Ovary (tissue), 9 donors: ENCODE measurements around the gene TMEM94. TPM values are rescaled to one million over a fixed set of nuclear protein-coding genes. Genes with fewer than 3 reads are reported as not detected.

Source experiments
- DNase-seq, 5 donors: peaks; one replicate each; pipeline ENCODE4 v3.0.0-alpha.2; 2019 to 2020
- H3K27ac ChIP-seq, 2 donors: fragments of 200-600 bp; one replicate each; pipeline versions ENCODE4 v1.5.1 to v1.8.0; 2019 to 2022
- H3K27me3 ChIP-seq: fragments of 200-600 bp; one replicate; pipeline ENCODE4 v1.8.0; 2022
- H3K36me3 ChIP-seq: fragments of 200-600 bp; sonication (generic); one replicate; pipeline ENCODE4 v1.5.1; 2019
- H3K4me1 ChIP-seq: one replicate; pipeline ENCODE4 v1.8.1; 2013; ENCODE audit warnings: mild to moderate bottlenecking, moderate library complexity; ENCODE audit not compliant: insufficient read depth
- H3K4me3 ChIP-seq: fragments of 200-600 bp; sonication (generic); one replicate; pipeline ENCODE4 v1.5.1; 2017
- H3K9me3 ChIP-seq, 2 donors: fragments of 200-600 bp in 1 of 2; sonication (generic) in 1 of 2; one replicate each; pipeline versions ENCODE4 v1.5.1 to v1.8.1; 2013 to 2019; ENCODE audit warnings: mild to moderate bottlenecking in 1 of 2, moderate library complexity in 1 of 2
- CTCF ChIP-seq, 3 donors: fragments of 450-650 bp in 2 of 3; fragments of 200-600 bp in 1 of 3; IDR thresholded peaks; one replicate each; pipeline versions ENCODE4 v1.5.1 to v1.8.0; 2016 to 2022; ENCODE audit warnings: antibody characterized with exemption in 3 of 3, mild to moderate bottlenecking in 1 of 3
- EP300 ChIP-seq: sonication (generic); formaldehyde crosslinking; IDR thresholded peaks from one replicate; pipeline ENCODE4 v1.6.1; 2017; ENCODE audit warnings: antibody characterized with exemption
- POLR2A ChIP-seq: fragments of 450-650 bp; IDR thresholded peaks from one replicate; pipeline ENCODE4 v1.6.1; 2017; ENCODE audit warnings: antibody characterized with exemption, mild to moderate bottlenecking, moderate library complexity
- WGBS, 3 donors: extraction: QIAGEN DNeasy Blood & Tissue Kit in 1 of 3; methylation state at CpG; one replicate each; pipeline versions ENCODE4 v1.1.5 to v1.1.7; 2013 to 2017; 5-methylcytosine and 5-hydroxymethylcytosine counted together
- intact Hi-C, 4 donors: fragments of 100-400 bp; cut with DNase I; formaldehyde crosslinking; loops; one replicate each; pipeline versions ENCODE4 v1.11.0 to v1.15.1; 2022 to 2023
- polyA plus RNA-seq, 2 donors: library from polyadenylated mRNA; stranded (reverse); fragments of 200-250 nt in 1 of 2; fragments of 350-450 nt in 1 of 2; fragmentation: Illumina TruSeq in 1 of 2; extraction: RNeasy Lipid Tissue Mini Kit (QIAGEN cat#74804) in 1 of 2; gene quantifications; one replicate each; pipeline ENCODE4 v1.2.3, GENCODE V29; 2013 to 2014
- total RNA-seq, 7 donors: library from RNA; depleted of rRNA in 2 of 7; stranded (reverse); fragments of >200 nt in 2 of 7; fragmentation: NEBNext Ultra II Directional in 3 of 7; extraction: Animal tissue kit (Norgen Biotek cat#: 25700) in 3 of 7; gene quantifications; one replicate each; pipeline versions ENCODE4 v1.1.0 to v1.2.4, GENCODE V29; 2016 to 2023
- donor health status: DM: no; HTN: no; CAD: no; lungs with moderate emphysema.
- donor health status: DM: no; HTN: no; CAD: no.
- donor health status: Bipolar disorder and iron deficiency.
- donor health status: DM: yes; HTN: yes; CAD: no.
- donor health status: DM: no; HTN: no; CAD: no.
- donor health status: DM: yes; HTN: yes; CAD: no.

The TMEM94 gene
- total and polyA plus RNA-seq, 9 donors = 29.2 to 87.1 (median 73.3) TPM

- H3K27ac ChIP-seq = no peak overlapping the region
- no peaks in the 10 kb centered on the region for H3K9me3 ChIP-seq
- no peak for DNase-seq
- no peaks in the 10 kb centered on the region for H3K27me3 ChIP-seq
- no peak overlapping the region for H3K4me3 ChIP-seq
- 85 to 90% (median 87%) methylated on average over 11 of the region's 11 CpGs for WGBS, 3 donors
- intact Hi-C loops = loop anchor here in 1 of 4 donors (10.0 kb wide), 1 partner anchor 71 kb away; no protein-coding TSS in a partner anchor
- TF ChIP-seq EP300 = no peak
- TF ChIP-seq CTCF (IDR thresholded peaks at IDR 0.05) = no peak
- no peak for TF ChIP-seq POLR2A
- no peaks in the 10 kb centered on the region for H3K36me3 ChIP-seq
- H3K4me1 ChIP-seq = peaks cover 3% of the 10 kb centered on the region
These were observed 39.6 kb downstream of the TMEM94 start for GRCh38 chr17:75496005-75496404.

- intact Hi-C loops = loop anchor here in 1 of 4 donors (10.0 kb wide), 1 partner anchor 73 kb away; no protein-coding TSS in a partner anchor
- no peaks in the 10 kb centered on the region for H3K27me3 ChIP-seq
- peak overlapping the region in 1 of 2 donors; percentile 66 for H3K27ac ChIP-seq
- WGBS, 3 donors = 75 to 88% (median 80%) methylated on average over 18 to 21 of the region's 21 CpGs
- no peaks in the 10 kb centered on the region for H3K36me3 ChIP-seq
- H3K4me1 ChIP-seq = peaks cover 3% of the 10 kb centered on the region
- no peaks in the 10 kb centered on the region for H3K9me3 ChIP-seq
- H3K4me3 ChIP-seq = no peak overlapping the region
- DNase-seq = no peak
- TF ChIP-seq CTCF (IDR thresholded peaks at IDR 0.05) = no peak
These were observed 41.7 kb downstream of the TMEM94 start for GRCh38 chr17:75498039-75498725.

DNA sequence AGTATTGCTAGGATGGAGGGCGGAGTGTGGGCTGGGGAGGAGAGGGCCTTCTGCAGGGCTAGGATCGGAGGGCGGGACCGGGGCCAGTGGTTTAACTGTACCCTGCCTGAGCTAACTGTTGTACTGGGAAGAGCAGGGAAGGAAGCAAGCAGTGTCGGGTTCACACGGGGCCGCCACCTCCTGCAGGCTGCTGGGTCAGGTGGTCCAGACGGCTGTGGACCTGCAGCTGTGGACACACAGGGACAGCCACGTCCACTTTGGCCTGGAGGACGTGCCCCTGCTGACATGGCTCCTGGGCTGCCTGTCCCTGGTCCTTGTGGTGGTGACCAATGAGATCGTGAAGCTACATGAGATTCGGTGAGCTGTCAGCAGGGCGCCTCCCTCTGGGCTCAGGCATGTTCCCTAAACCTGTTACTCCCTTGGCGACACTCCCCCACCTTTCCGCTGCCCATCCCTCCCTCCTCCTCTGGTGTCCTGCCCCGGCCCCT, 42.3 kb downstream of the TMEM94 start:
- intact Hi-C loops = loop anchor here in 1 of 4 donors (10.0 kb wide), 1 partner anchor 74 kb away; no protein-coding TSS in a partner anchor
- 38 to 43% (median 38%) methylated on average over 15 to 16 of the region's 16 CpGs for WGBS, 3 donors
- peak overlapping the region in 1 of 2 donors; percentile 66 for H3K27ac ChIP-seq
- DNase-seq = peak in 3 of 5 donors; percentile 52 to 56 (median 54)
- no peak for TF ChIP-seq POLR2A
- TF ChIP-seq CTCF (IDR thresholded peaks at IDR 0.05) = no peak
- TF ChIP-seq EP300 = no peak
- no peak overlapping the region for H3K4me3 ChIP-seq
- peaks cover 3% of the 10 kb centered on the region for H3K4me1 ChIP-seq
- no peaks in the 10 kb centered on the region for H3K36me3 ChIP-seq
- no peaks in the 10 kb centered on the region for H3K27me3 ChIP-seq
- no peaks in the 10 kb centered on the region for H3K9me3 ChIP-seq

DNA sequence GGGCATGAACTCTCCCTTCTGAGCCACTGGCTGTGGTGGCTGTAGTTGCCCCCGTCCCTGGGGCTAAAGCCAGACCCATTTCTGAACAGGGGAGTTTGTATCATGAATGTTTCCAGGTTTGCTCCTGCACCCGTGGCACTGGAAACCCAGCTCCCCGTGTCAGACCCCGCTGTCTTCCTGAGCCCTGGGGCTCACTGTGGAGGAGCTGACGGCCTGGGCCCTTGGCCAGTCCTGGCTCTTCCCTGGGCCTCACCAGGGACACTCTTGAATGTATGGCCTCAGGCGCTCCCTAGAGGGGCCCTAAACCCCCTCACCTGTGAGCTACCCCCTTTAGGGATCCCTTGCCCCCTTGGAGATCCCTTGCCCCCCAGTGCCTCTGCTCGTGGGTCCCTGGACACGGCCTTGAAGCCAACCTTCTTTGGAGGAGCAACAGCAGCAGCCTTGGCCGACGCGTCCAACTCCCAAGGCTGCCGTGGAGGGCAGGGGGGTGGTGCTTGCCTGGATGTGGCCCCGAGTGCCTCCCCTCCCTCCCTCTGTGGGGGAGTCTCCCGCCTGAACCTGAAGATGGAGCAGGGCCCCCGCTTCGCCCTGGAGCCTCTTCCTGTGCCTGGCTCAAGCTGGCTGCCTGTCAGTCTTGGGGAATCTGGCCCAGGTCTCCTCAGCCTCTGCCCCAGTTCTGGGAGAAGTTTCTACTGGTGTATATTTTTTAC, 43.0 kb downstream of the TMEM94 start:
- intact Hi-C loops = loop anchor here in 1 of 4 donors (10.0 kb wide), 1 partner anchor 75 kb away; no protein-coding TSS in a partner anchor
- no peak overlapping the region for H3K4me3 ChIP-seq
- H3K4me1 ChIP-seq = peaks cover 3% of the 10 kb centered on the region
- no peaks in the 10 kb centered on the region for H3K9me3 ChIP-seq
- peak; percentile 71 to 83 (median 78) for DNase-seq
- no peaks in the 10 kb centered on the region for H3K36me3 ChIP-seq
- TF ChIP-seq CTCF (IDR thresholded peaks at IDR 0.05) = no peak
- no peak for TF ChIP-seq POLR2A
- TF ChIP-seq EP300 = no peak
- H3K27me3 ChIP-seq = no peaks in the 10 kb centered on the region
- H3K27ac ChIP-seq = peak overlapping the region; percentile 7 to 66
- 8 to 18% (median 8%) methylated on average over 13 to 16 of the region's 16 CpGs for WGBS, 3 donors
